Neural progenitor cell (in vitro differentiated cells): ENCODE results near the gene ABCC6. TPM values are rescaled to one million over a fixed set of nuclear protein-coding genes. Genes with fewer than 3 reads are reported as not detected.

ENCODE experiments used
- DNase-seq: peaks from one replicate; pipeline ENCODE4 v3.0.0-alpha.2; 2016; ENCODE audit warnings: low spot score
- H2AFZ ChIP-seq: fragments of 200-600 bp; sonication (generic); replicated peaks from 2 replicates; pipeline ENCODE4 v1.6.1; 2016; ENCODE audit warnings: antibody characterized with exemption
- H3F3A ChIP-seq: fragments of 200-600 bp; sonication (generic); 2 replicates; pipeline ENCODE4 v1.6.1; 2016; ENCODE audit warnings: antibody characterized with exemption, low read depth
- H3K27ac ChIP-seq: fragments of 200-600 bp; sonication (generic); 2 replicates; pipeline ENCODE4 v1.5.1; 2016; ENCODE audit warnings: mild to moderate bottlenecking
- H3K27me3 ChIP-seq: fragments of 200-600 bp; sonication (generic); 2 replicates; pipeline ENCODE4 v1.6.1; 2016; ENCODE audit warnings: mild to moderate bottlenecking, moderate library complexity
- H3K36me3 ChIP-seq: fragments of 200-600 bp; sonication (generic); 2 replicates; pipeline ENCODE4 v1.5.1; 2016
- H3K4me1 ChIP-seq: fragments of 200-600 bp; sonication (generic); 2 replicates; pipeline ENCODE4 v1.6.1; 2016; ENCODE audit warnings: mixed run types
- H3K4me2 ChIP-seq: fragments of 200-600 bp; sonication (generic); 2 replicates; pipeline ENCODE4 v1.6.1; 2016
- H3K4me3 ChIP-seq: fragments of 200-600 bp; sonication (generic); 2 replicates; pipeline ENCODE4 v1.5.1; 2016
- H3K79me2 ChIP-seq: fragments of 200-600 bp; sonication (generic); 2 replicates; pipeline ENCODE4 v1.6.1; 2016; ENCODE audit warnings: low read depth
- H3K9ac ChIP-seq: fragments of 200-600 bp; sonication (generic); 2 replicates; pipeline ENCODE4 v1.6.1; 2016
- H3K9me3 ChIP-seq: fragments of 200-600 bp; sonication (generic); 2 replicates; pipeline ENCODE4 v1.5.1; 2016; ENCODE audit warnings: low read depth
- H4K20me1 ChIP-seq: fragments of 200-600 bp; sonication (generic); 2 replicates; pipeline ENCODE4 v1.6.1; 2016; ENCODE audit warnings: low read depth
- H3K27ac Mint-ChIP-seq: 3 replicates; pipeline ENCODE4 v1.8.0; 2021; ENCODE audit warnings: mixed read lengths
- H3K27me3 Mint-ChIP-seq: 2 replicates; pipeline ENCODE4 v1.8.0; 2022; ENCODE audit warnings: low read depth, mild to moderate bottlenecking, inconsistent platforms, moderate library complexity, mixed read lengths; ENCODE audit not compliant: insufficient read depth
- H3K36me3 Mint-ChIP-seq: 3 replicates; pipeline ENCODE4 v1.8.0; 2021; ENCODE audit warnings: mixed read lengths
- H3K4me1 Mint-ChIP-seq: 3 replicates; pipeline ENCODE4 v1.8.0; 2021; ENCODE audit warnings: mixed read lengths
- H3K4me3 Mint-ChIP-seq: 3 replicates; pipeline ENCODE4 v1.8.0; 2021; ENCODE audit warnings: mild to moderate bottlenecking, moderate library complexity, mixed read lengths
- H3K9me3 Mint-ChIP-seq: 3 replicates; pipeline ENCODE4 v1.8.0; 2020; ENCODE audit warnings: mixed read lengths
- EZH2 ChIP-seq: fragments of 200-600 bp; sonication (generic); IDR thresholded peaks from 2 replicates; pipeline ENCODE4 v1.6.1; 2017; ENCODE audit warnings: antibody characterized with exemption, mild to moderate bottlenecking, moderate library complexity
- EZH2phosphoT487 ChIP-seq: fragments of 200-600 bp; sonication (generic); IDR thresholded peaks from 2 replicates; pipeline ENCODE4 v1.6.1; 2017; ENCODE audit warnings: antibody characterized with exemption
- total RNA-seq: library from RNA; depleted of rRNA; stranded (reverse); fragments of >200 nt; gene quantifications from 2 replicates; pipeline ENCODE4 v1.2.3, GENCODE V29; 2015; ENCODE audit warnings: low replicate concordance
- TF ChIP-seq, protein P1 (sequence below): fragments of 200-600 bp; sonication (generic); IDR thresholded peaks from 2 replicates; pipeline ENCODE4 v1.5.1; 2017; ENCODE audit warnings: antibody characterized with exemption, mild to moderate bottlenecking

The ABCC6 gene
- total RNA-seq, 1 donor from 2014 or later, result 0.79 TPM

DNA sequence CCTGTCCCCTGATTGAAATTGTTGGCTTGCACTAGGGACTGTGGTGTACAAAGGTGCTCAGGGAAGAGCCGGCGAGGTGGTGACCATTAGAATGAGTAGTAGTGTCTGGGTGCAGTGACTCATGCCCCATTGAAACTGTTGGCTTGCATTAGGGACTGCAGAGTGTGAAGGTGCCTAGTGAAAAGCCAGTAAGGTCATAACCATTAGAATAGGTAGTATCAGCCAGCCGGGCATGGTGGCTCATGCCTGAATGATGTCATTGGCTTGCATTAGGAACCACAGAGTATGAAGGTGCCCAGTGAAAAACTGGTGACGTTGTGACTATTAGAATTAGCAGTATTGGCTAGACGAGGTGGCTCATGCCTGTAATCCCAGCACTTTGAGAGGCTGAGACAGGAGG, 78.9 kb downstream of the ABCC6 start:
- H3K36me3 Mint-ChIP-seq, result peaks cover 12% of the 10 kb centered on the region

DNA sequence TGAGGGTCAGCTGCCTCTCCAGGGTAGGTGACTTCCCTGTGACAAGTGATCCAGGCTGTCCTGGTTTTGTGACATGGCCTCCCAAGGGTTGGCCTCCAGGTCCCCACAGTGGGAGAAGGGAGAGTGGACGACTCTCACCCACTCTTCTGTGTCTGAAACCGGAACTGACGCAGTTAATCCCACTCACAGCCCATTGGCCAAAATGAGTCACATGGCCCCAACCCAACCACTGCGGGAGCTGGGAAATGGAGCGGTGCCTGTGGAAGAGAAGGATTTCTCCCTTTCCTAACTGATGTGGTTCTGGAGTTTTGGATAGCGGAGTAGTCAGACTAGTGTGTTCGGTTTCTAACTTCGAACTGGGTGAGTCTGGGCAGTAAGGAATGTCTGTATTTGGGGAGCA, 79.4 kb downstream of the ABCC6 start:
- Histone ChIP-seq H3K36me3 (no peaks in the 10 kb centered on the region), H3K4me3 (no peak overlapping the region), H3K4me1 (no peaks in the 10 kb centered on the region), H3F3A (no peaks in the 10 kb centered on the region), H3K27ac (no peak overlapping the region), H3K27me3 (no peaks in the 10 kb centered on the region), H3K9me3 (no peaks in the 10 kb centered on the region), H3K9ac (no peak overlapping the region), H3K79me2 (no peaks in the 10 kb centered on the region), H3K4me2 (no peak overlapping the region), H2AFZ (no peak overlapping the region), H4K20me1 (peaks cover 3% of the 10 kb centered on the region)
- no peak for TF ChIP-seq EZH2phosphoT487
- TF ChIP-seq, protein P1, sequence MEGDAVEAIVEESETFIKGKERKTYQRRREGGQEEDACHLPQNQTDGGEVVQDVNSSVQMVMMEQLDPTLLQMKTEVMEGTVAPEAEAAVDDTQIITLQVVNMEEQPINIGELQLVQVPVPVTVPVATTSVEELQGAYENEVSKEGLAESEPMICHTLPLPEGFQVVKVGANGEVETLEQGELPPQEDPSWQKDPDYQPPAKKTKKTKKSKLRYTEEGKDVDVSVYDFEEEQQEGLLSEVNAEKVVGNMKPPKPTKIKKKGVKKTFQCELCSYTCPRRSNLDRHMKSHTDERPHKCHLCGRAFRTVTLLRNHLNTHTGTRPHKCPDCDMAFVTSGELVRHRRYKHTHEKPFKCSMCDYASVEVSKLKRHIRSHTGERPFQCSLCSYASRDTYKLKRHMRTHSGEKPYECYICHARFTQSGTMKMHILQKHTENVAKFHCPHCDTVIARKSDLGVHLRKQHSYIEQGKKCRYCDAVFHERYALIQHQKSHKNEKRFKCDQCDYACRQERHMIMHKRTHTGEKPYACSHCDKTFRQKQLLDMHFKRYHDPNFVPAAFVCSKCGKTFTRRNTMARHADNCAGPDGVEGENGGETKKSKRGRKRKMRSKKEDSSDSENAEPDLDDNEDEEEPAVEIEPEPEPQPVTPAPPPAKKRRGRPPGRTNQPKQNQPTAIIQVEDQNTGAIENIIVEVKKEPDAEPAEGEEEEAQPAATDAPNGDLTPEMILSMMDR, result no peak
- no peak for TF ChIP-seq EZH2
- Mint-ChIP-seq H3K9me3 (no peaks in the 10 kb centered on the region), H3K27ac (no peak overlapping the region), H3K36me3 (peaks cover 13% of the 10 kb centered on the region), H3K27me3 (peaks cover 16% of the 10 kb centered on the region), H3K4me3 (no peak overlapping the region), H3K4me1 (no peaks in the 10 kb centered on the region)
- no peak for DNase-seq

More for the DNA sequence above, 78.9 kb downstream of the ABCC6 start:
- H3K9me3 Mint-ChIP-seq, result no peaks in the 10 kb centered on the region
- H3K9ac ChIP-seq, result no peak overlapping the region
- TF ChIP-seq EZH2phosphoT487 (no peak), EZH2 (no peak)
- TF ChIP-seq, protein P1, result no peak
- no peaks in the 10 kb centered on the region for H3F3A ChIP-seq
- no peaks in the 10 kb centered on the region for H3K9me3 ChIP-seq
- H3K27ac Mint-ChIP-seq, result peak overlapping the region; percentile 6
- no peak overlapping the region for H2AFZ ChIP-seq
- H3K79me2 ChIP-seq, result no peaks in the 10 kb centered on the region
- H3K27ac ChIP-seq, result no peak overlapping the region
- H3K4me3 ChIP-seq, result no peak overlapping the region
- no peaks in the 10 kb centered on the region for H3K4me1 Mint-ChIP-seq
- no peaks in the 10 kb centered on the region for H3K36me3 ChIP-seq
- H4K20me1 ChIP-seq, result peaks cover 3% of the 10 kb centered on the region
- no peak overlapping the region for H3K4me2 ChIP-seq
- peaks cover 16% of the 10 kb centered on the region for H3K27me3 Mint-ChIP-seq
- H3K4me3 Mint-ChIP-seq, result no peak overlapping the region
- DNase-seq, result no peak
- no peaks in the 10 kb centered on the region for H3K27me3 ChIP-seq
- no peaks in the 10 kb centered on the region for H3K4me1 ChIP-seq

DNA sequence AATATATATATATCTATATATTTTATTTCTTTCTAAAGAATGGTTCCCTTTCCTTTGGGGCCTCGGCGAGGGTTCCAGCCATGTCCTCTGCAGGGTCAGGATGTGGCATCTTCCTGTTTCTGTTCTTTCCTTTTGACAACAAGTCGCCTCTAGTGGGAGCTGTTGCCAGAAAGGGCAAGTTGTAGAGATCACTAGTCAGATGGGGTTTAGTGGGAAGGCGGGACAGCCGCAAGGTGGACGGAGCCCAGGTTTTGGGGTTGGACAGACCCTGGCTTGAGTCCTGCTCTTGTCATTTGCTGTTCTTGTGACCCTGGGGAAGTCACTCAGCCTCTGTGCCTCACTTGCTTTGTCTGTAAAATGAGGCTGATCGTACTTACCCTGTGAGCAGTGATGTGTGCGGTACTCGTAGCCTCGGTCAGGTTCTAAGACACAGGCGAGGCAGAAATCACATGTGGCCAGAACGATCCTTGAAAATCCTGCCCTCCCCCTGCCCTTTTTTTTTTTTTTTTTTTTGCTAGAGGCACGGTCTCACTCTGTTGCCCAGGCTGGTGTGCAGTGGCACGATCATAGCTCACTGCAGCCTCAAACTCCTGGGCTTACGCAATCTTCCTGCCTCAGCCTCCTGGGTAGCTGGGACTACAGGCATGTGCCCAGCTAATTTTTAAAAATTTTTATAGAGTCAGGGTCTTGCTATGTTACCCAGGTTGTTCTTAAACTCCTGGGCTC, 80.1 kb downstream of the ABCC6 start:
- H3K27ac Mint-ChIP-seq, result no peak overlapping the region
- Histone ChIP-seq H3K4me2 (no peak overlapping the region), H3K4me3 (no peak overlapping the region), H3K27ac (no peak overlapping the region), H4K20me1 (peaks cover 3% of the 10 kb centered on the region), H2AFZ (no peak overlapping the region), H3K9me3 (no peaks in the 10 kb centered on the region), H3K9ac (no peak overlapping the region), H3K27me3 (no peaks in the 10 kb centered on the region), H3F3A (no peaks in the 10 kb centered on the region), H3K4me1 (no peaks in the 10 kb centered on the region), H3K36me3 (no peaks in the 10 kb centered on the region), H3K79me2 (no peaks in the 10 kb centered on the region)
- TF ChIP-seq, protein P1, result peak; percentile 49
- TF ChIP-seq EZH2, result no peak
- no peaks in the 10 kb centered on the region for H3K9me3 Mint-ChIP-seq
- peaks cover 14% of the 10 kb centered on the region for H3K36me3 Mint-ChIP-seq
- no peak overlapping the region for H3K4me3 Mint-ChIP-seq
- peak; percentile 37 for DNase-seq
- peaks cover 12% of the 10 kb centered on the region for H3K27me3 Mint-ChIP-seq
- H3K4me1 Mint-ChIP-seq, result no peaks in the 10 kb centered on the region
